GM13977 (cell line): ENCODE data around the gene LTBP1.
"Not testable (repeated sequence)": the region's sequence is repeated elsewhere in the genome, so short reads cannot be mapped to it uniquely, and the experiment has no call there.

Experiments used
- DNase-seq: peaks from one replicate; pipeline ENCODE4 v3.0.0; 2012; ENCODE audit warnings: low spot score
- in situ Hi-C: fragments of 300-500 bp; cut with MboI; formaldehyde crosslinking; loops from one replicate; pipeline ENCODE4 v1.12.0; 2022; ENCODE audit warnings: low sequenced_read_pairs, low pct_unique_long_range_greater_than_20kb, mixed read lengths, inconsistent platforms; ENCODE audit not compliant: unreplicated experiment
- TF ChIP-seq, protein P1 (sequence below): IDR thresholded peaks from 2 replicates; pipeline ENCODE4 v1.5.1; 2012; ENCODE audit warnings: mild to moderate bottlenecking, control low read depth; ENCODE audit not compliant: insufficient read depth; ENCODE audit errors: extremely low read depth, missing control alignments

LTBP1 gene

DNA sequence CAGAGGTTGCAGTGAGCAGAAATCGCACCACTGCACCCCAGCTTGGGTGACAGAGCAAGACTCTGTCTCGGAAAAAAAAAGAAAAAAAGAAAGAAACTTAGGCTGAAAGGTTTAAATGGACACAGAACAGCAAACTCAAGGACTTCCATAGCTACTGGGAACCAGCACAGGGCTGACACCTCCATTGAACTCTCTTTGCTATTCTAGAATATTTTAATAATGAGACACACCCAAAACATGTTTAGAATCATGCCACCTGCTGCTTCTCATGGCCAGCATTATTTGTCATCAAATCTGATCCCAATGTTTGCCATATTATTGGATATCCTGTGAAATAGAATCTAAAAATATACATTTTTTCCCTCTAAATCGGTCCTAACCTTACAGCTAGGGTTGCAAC is 42.7 kb upstream of the LTBP1 start:
- no peak for DNase-seq
- in situ Hi-C loops, result no loop called here
- TF ChIP-seq, protein P1, sequence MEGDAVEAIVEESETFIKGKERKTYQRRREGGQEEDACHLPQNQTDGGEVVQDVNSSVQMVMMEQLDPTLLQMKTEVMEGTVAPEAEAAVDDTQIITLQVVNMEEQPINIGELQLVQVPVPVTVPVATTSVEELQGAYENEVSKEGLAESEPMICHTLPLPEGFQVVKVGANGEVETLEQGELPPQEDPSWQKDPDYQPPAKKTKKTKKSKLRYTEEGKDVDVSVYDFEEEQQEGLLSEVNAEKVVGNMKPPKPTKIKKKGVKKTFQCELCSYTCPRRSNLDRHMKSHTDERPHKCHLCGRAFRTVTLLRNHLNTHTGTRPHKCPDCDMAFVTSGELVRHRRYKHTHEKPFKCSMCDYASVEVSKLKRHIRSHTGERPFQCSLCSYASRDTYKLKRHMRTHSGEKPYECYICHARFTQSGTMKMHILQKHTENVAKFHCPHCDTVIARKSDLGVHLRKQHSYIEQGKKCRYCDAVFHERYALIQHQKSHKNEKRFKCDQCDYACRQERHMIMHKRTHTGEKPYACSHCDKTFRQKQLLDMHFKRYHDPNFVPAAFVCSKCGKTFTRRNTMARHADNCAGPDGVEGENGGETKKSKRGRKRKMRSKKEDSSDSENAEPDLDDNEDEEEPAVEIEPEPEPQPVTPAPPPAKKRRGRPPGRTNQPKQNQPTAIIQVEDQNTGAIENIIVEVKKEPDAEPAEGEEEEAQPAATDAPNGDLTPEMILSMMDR, result no peak

DNA sequence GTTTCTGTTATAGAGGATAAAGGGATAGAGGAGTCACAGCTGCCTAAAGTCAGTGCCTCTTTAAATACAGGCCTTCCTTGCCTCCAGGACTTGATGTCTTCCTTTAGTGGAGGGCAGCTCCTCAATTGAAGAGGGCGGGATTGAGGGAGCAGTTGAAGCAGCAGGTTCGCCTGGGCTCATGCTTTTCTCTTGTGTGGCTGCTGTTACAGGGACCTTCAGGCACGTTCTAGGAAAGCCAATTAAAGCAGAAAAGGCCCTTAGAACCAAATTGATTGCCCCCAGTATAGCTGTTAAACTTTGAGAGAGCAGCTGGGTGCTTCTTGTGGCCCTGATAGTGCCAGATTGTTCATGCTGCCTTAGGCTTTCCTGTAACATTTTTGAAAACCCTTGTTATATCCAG is 42.0 kb upstream of the LTBP1 start:
- no peak for DNase-seq
- TF ChIP-seq, protein P1, result no peak
- in situ Hi-C loops, result no loop called here

GRCh38 chr2:32905270-32905669 is 41.5 kb upstream of the LTBP1 start:
- DNase-seq, result no peak
- in situ Hi-C loops, result no loop called here
- TF ChIP-seq, protein P1, result no peak

GRCh38 chr2:32910883-32911598 is 35.7 kb upstream of the LTBP1 start:
- DNase-seq, result peak; percentile 14
- in situ Hi-C loops, result no loop called here
- TF ChIP-seq, protein P1, result no peak

DNA sequence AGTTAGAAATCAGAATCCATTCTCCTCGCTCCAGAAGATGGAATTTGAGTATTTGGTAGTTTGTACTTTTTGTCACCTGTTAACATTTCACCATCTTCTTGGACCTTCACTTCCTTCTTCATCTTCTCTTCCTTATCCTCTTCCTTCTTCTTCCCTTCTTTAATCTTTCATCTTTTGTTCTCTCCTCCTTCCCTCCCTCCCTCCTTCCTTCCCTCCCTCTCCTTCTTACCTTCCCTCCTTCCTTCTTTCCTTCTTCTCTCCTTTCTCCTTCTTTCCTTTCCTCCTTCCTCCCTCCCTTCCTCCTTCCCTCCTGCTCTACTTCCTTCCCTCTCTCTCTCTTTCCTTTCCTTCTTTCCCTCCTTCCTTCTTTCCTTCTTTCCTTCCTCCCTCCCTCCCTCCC is 31.1 kb upstream of the LTBP1 start:
- in situ Hi-C loops, result no loop called here
- no peak for DNase-seq
- TF ChIP-seq, protein P1, result no peak

DNA sequence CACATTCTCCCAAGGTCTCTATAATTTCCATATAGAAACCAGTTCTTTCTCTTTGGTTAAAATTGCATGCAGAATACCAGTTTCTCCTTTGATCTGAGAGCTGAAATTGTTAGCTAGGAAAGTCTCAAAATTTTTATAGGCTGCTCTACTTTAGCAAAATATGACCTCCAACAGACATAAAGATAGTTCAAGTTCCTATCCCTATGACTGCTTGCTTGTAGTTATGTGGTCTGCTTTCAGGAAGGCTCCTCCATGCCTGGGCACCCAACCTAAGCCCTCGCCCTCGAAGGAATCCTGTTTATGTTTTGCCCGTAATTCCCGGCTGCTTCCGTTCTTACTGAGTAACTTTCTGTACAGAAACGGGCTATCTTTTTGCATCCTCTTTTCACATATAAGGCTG is 28.0 kb upstream of the LTBP1 start:
- no peak for DNase-seq
- TF ChIP-seq, protein P1, result no peak
- in situ Hi-C loops, result no loop called here

- in situ Hi-C loops, DNase-seq: not testable (repeated sequence)
Observed at GRCh38 chr2:32919901-32920300, 26.9 kb upstream of the LTBP1 start.

DNA sequence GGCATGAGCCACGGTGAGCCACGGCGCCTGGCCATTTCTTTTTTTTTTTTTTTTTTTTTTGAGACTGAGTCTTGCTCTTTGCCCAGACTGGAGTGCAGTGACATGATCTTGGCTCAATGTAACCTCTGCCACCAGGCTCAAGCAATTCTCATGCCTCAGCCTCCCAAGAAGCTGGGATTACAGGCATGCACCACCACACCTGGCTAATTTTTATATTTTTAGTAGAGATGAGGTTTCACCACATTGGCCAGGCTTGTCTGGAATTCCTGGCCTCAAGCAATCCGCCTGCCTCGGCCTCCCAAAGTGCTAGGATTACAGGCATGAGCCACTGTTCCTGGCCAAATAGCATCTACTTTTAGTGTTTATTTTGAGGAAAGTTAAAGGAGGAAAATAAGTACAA is 25.3 kb upstream of the LTBP1 start:
- DNase-seq, in situ Hi-C loops: not testable (repeated sequence)
